ENCODE results near the gene PTPDC1. TPM values are rescaled to one million over a fixed set of nuclear protein-coding genes. Genes with fewer than 3 reads are reported as not detected.
A peak's percentile ranks its signal among the peaks of the same experiment; 100 is the strongest.
"Not testable (repeated sequence)": the region's sequence is repeated elsewhere in the genome, so short reads cannot be mapped to it uniquely, and the experiment has no call there.

PTPDC1 gene
- total and polyA plus RNA-seq, 2 of the 8 experiments (the other 6 are each of a cell fraction or from before 2014, with no cell fraction given) = 4.1 to 7.3 TPM

DNA sequence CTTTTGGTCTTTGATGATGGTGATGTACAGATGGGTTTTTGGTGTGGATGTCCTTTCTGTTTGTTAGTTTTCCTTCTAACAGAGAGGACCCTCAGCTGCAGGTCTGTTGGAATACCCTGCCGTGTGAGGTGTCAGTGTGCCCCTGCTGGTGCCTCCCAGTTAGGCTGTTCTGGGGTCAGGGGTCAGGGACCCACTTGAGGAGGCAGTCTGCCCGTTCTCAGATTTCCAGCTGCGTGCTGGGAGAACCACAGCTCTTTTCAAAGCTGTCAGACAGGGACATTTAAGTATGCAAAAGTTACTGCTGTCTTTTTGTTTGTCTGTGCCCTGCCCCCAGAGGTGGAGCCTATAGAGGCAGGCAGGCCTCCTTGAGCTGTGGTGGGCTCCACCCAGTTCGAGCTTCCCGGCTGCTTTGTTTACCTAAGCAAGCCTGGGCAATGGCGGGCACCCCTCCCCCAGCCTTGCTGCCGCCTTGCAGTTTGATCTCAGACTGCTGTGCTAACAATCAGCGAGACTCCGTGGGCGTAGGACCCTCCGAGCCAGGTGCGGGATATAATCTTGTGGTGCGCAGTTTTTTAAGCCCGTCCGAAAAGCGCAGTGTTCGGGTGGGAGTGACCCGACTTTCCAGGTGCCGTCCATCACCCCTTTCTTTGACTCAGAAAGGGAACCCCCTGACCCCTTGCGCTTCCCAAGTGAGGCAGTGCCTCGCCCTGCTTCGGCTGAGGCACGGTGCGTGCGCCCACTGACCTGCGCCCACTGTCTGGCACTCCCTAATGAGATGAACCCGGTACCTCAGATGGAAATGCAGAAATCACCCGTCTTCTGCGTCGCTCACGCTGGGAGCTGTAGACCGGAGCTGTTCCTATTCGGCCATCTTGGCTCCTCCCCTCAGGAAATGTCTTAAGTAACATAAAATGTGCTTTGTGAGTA is 10.2 kb downstream of the PTPDC1 start:
- H2BK12ac ChIP-seq (ENCODE audit: low read depth, low read length) = 0 out of 2 replicates have a peak overlapping the region, but pooled peaks have one; percentile 50
- H4K20me1 ChIP-seq (replicated peaks in 1 of 2; ENCODE audit: control insufficient read depth in 1 of 2, insufficient read depth in 2 of 2, low read length in 2 of 2); H3K27me3 ChIP-seq (replicated peaks in 1 of 4; ENCODE audit: control insufficient read depth in 3 of 4, extremely low read depth in 1 of 4, insufficient read depth in 3 of 4, low read length in 3 of 4); H2BK20ac ChIP-seq (ENCODE audit: low read length); H3K4ac ChIP-seq (replicated peaks; ENCODE audit: insufficient read length, low read depth, low read length); H3K14ac ChIP-seq (ENCODE audit: insufficient read length); H2BK120ac ChIP-seq (replicated peaks; ENCODE audit: low read depth, low read length); H2BK5ac ChIP-seq (ENCODE audit: low read depth, low read length); H3K23me2 ChIP-seq (ENCODE audit: low read depth, low read length); H3K79me2 ChIP-seq (ENCODE audit: control insufficient read depth in 1 of 2, insufficient read depth in 2 of 2, low read length in 2 of 2); H2AK5ac ChIP-seq (ENCODE audit: low read depth, low read length); H3K36me3 ChIP-seq (ENCODE audit: control insufficient read depth in 2 of 4, insufficient read depth in 4 of 4, low read length in 3 of 4); H3K9me3 ChIP-seq (ENCODE audit: insufficient read depth in 2 of 2, low read depth in 1 of 2, low read length in 1 of 2); H2BK15ac ChIP-seq (ENCODE audit: low read length); H3K23ac ChIP-seq (ENCODE audit: insufficient read length); H3K9ac ChIP-seq (replicated peaks in 1 of 4; ENCODE audit: extremely low read depth in 1 of 4, low read depth in 3 of 4, low read length in 3 of 4); H3K4me1 ChIP-seq (replicated peaks in 1 of 4; ENCODE audit: control insufficient read depth in 3 of 4, insufficient read depth in 4 of 4, low read length in 3 of 4); H4K91ac ChIP-seq (replicated peaks; ENCODE audit: insufficient read length, low read length); FAIRE-seq; H3K79me1 ChIP-seq (ENCODE audit: low read depth, low read length); H3K56ac ChIP-seq (replicated peaks; ENCODE audit: insufficient read length, low read depth, low read length): not testable (repeated sequence)
- peak overlapping the region; percentile 95 for H4K5ac ChIP-seq (ENCODE audit: insufficient read length, low read depth, low read length)
- ChIA-PET POLR2A (ENCODE audit: partially characterized antibody) (interaction anchor here (0.8 to 3.4 kb wide), 10 partner anchors 9 to 165 kb away, joined by 3 to 16 read pairs (median 4); partner anchors contain the start of genes PTPDC1 and ZNF169), CTCF (ENCODE audit: partially characterized antibody) (interaction anchor here (0.8 to 1.1 kb wide), 2 partner anchors 12 to 31 kb away, joined by 3 read pairs; no protein-coding TSS in a partner anchor)
- H3K4me3 ChIP-seq (ENCODE audit: extremely low read depth in 1 of 4, insufficient read depth in 2 of 4, low read depth in 3 of 4, low read length in 4 of 4) = peak overlapping the region in 2 of 4 experiments; percentile 5 to 31; a peak in 2 of 8 replicates
- DNase-seq (ENCODE audit: low read depth in 1 of 2, low spot score in 2 of 2) = peak in 1 of 2 experiments; percentile 56
- peak overlapping the region; percentile 48; the same call in 1 of the 2 replicates for H3K18ac ChIP-seq (ENCODE audit: extremely low read depth, low read length)
- H3K4me2 ChIP-seq (ENCODE audit: insufficient read depth in 1 of 2, low read depth in 2 of 2, low read length in 2 of 2) = peak overlapping the region; percentile 49 to 53; a peak in 3 of 4 replicates
- WGBS, 2 experiments (ENCODE audit: extremely low coverage in 1 of 2, insufficient coverage in 1 of 2, insufficient read length in 1 of 2, insufficient replicate concordance in 2 of 2, low coverage in 1 of 2, low lambda C conversion rate in 2 of 2, missing lambda C conversion rate in 1 of 2) = 85% methylated on average over 21 of the region's 33 CpGs; no CpG with 5 or more reads in 1 of the 2 experiments
- peak overlapping the region; percentile 93; the same call in 1 of the 2 replicates for H4K8ac ChIP-seq (ENCODE audit: extremely low read depth, insufficient read depth, low read length)
- peak overlapping the region; percentile 38; the same call in 1 of the 2 replicates for H3K27ac ChIP-seq (ENCODE audit: low read depth, low read length)
- H2AFZ ChIP-seq (ENCODE audit: low read length) = peak overlapping the region; percentile 3; the same call in 1 of the 2 replicates
